GM21619 (cell line): ENCODE results near the gene RUNDC3A.
"Not testable (repeated sequence)": the region's sequence is repeated elsewhere in the genome, so short reads cannot be mapped to it uniquely, and the experiment has no call there.

Source experiments
- ATAC-seq: cut with Tn5 transposase; IDR thresholded peaks from one replicate; pipeline ENCODE4 v1.9.1; 2021; ENCODE audit not compliant: unreplicated experiment

The RUNDC3A gene

GRCh38 chr17:44358066-44358465 is 49.7 kb downstream of the RUNDC3A start:
- no peak for ATAC-seq

- no peak for ATAC-seq
Measured at GRCh38 chr17:44359006-44359405, 50.6 kb downstream of the RUNDC3A start.

- no peak for ATAC-seq
Measured at GRCh38 chr17:44359458-44360143, 51.2 kb downstream of the RUNDC3A start.

GRCh38 chr17:44360144-44360533 is 51.7 kb downstream of the RUNDC3A start:
- no peak for ATAC-seq

GRCh38 chr17:44360826-44361225 is 52.4 kb downstream of the RUNDC3A start:
- ATAC-seq, result no peak

- ATAC-seq, result no peak
Measured at GRCh38 chr17:44361292-44362260, 53.2 kb downstream of the RUNDC3A start.

- no peak for ATAC-seq
Measured at GRCh38 chr17:44362459-44362948, 54.1 kb downstream of the RUNDC3A start.

GRCh38 chr17:44362949-44363612 is 54.7 kb downstream of the RUNDC3A start:
- no peak for ATAC-seq

- ATAC-seq, result no peak
Measured at GRCh38 chr17:44363613-44364159, 55.3 kb downstream of the RUNDC3A start, which contains the start of gene FAM171A2. TSS of gene FAM171A2 (minus strand) at chr17:44363853. CDS start at chr17:44363714, 139 bp downstream.

GRCh38 chr17:44365051-44365450 is 56.6 kb downstream of the RUNDC3A start:
- ATAC-seq, result not testable (repeated sequence)

- no peak for ATAC-seq
Measured at GRCh38 chr17:44367231-44367979, 59.0 kb downstream of the RUNDC3A start.
